22Rv1 (cell line): ENCODE data around the gene SLC22A31.

Experiments used
- H3K27ac ChIP-seq: fragments of 450-650 bp; 2 replicates; pipeline ENCODE4 v1.5.1; 2017
- CTCF ChIP-seq: fragments of 450-650 bp; IDR thresholded peaks from 2 replicates; pipeline ENCODE4 v1.5.1; 2017; ENCODE audit warnings: mild to moderate bottlenecking
- ZFX ChIP-seq: fragments of 450-650 bp; IDR thresholded peaks from 2 replicates; pipeline ENCODE4 v1.6.1; 2017; ENCODE audit warnings: antibody characterized with exemption, borderline replicate concordance

SLC22A31 gene

DNA sequence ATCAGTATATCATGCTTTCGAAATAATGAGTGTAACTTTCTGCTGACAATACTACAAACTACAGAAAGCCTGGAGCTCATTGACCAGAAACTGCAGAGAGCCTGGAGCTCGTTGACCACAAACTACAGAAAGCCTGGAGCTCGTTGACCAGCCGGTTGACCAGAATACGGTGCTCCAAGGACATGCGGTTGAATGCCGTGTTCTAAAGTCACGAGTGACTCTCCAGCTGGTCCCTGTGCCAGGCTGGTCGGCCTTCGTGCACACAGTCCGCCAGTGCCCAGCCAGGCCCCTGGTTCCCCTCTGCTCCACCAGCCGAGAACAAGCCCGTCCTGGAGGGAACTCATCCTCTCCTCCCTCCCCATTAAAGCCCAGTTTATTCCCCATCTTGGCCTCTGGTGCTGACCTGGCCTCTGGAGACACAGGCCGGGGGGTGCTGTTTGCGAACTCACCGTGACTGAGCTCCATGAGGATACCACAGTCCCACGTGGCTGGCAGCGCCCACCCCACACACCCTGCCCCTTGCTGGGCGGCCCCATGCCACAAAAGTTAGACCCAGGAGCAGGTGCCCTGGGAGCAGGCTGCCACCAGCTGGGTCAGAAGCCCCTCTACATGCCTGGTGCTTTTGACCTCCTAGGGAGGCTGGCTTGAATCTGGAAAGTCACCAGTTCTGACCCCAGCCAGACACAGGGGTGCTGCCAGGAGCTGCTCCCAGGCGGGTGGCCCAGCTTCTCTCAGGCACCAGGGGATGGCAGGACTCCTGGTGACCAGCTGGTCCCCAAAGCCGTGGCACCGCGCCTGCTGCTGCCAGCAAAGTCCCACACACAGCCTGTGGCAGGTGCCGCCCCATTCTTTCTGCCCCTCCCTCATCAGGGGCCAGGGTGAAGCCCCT is 44.2 kb downstream of the SLC22A31 start:
- no peak overlapping the region for H3K27ac ChIP-seq
- TF ChIP-seq ZFX (no peak), CTCF (no peak)

DNA sequence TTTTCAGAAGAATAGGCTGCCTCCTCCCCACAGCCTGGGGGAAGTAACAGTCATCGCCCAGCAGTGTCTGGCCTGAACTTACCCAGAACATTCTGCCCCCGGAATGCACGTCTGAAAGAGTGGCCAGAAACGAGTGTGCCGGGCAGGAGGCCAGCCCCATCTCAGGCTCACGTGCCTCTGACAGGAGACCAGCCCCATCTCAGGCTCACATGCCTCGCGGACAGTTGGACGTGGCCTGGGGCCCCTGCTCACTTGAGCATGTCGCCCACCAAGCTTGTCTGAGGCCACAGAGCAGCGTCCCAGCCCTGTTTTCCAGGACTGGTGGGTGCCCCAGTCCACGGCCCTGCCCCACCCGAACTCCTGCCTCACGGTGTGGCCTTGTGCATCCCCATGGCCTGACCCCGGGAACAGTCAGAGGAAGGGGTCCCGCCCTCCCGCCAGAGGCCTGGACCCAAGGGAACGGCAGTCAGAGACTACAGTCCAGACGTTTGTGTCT is 45.1 kb downstream of the SLC22A31 start:
- no peak for TF ChIP-seq ZFX
- TF ChIP-seq CTCF: no peak
- no peak overlapping the region for H3K27ac ChIP-seq

DNA sequence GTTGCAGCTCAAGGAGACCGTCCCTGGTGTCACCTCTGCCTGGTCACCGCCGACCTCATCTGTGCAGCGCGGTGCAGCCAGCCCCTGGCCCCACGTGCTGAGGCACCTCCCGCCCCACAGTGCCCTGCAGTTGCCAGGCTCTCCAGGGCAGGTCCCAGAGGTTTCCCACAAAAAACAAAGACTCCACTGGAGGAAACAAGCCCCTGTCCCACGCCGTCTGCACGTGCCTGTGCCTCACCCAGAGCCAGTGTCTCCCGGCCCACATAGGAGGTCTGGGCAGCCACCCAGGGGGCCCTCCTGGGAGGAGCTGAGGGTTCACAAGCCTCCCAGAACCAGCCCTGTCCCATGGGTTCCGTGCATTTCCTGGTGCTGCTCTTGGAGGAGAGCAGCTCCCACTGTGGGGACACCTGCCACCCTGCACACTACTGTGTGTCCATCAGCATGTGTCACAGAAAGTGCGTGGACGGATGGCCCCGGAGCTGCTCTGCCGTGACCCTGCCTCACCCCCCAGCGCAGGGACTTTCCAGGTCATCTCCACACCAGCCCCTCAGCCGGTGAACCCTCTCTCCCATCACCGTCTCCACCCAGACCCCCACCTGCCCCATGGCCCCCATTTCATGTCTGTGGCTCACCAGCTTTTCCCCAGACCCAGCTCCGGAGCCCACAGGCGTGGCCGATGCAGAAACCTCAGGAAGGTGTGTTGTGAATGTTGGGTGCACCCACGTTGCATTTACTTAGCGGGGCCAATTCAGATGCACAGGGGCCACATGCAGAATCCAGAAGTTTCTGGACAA is 45.8 kb downstream of the SLC22A31 start:
- H3K27ac ChIP-seq: no peak overlapping the region
- no peak for TF ChIP-seq ZFX
- TF ChIP-seq CTCF: no peak

GRCh38 chr16:89153848-89154271 is 46.5 kb downstream of the SLC22A31 start:
- no peak overlapping the region for H3K27ac ChIP-seq
- TF ChIP-seq CTCF (no peak), ZFX (no peak)

GRCh38 chr16:89152831-89153700 is 47.3 kb downstream of the SLC22A31 start:
- no peak overlapping the region for H3K27ac ChIP-seq
- TF ChIP-seq CTCF (no peak), ZFX (no peak)

GRCh38 chr16:89150981-89151380 is 49.4 kb downstream of the SLC22A31 start:
- H3K27ac ChIP-seq: no peak overlapping the region
- TF ChIP-seq ZFX (no peak), CTCF (no peak)
